ENCODE results near the gene DSCAM.
"Not testable (repeated sequence)": the region's sequence is repeated elsewhere in the genome, so short reads cannot be mapped to it uniquely, and the experiment has no call there.

The DSCAM gene

DNA sequence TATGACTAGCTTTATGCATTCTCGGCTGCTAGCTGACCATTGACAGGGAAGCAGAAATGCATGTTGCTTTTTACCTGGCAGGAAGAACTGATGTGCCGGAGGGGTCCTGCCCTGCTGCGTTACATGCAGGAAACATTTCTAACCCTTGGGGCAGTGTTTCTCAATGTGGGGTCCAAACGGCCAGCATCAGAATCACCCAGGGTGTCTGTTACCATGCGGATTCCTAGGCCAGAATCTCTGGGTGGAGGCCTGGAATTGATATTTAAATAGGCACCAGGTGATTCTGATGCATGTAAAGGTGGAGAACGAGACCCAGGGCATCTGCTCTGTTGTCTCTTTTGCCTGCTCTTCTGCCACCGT, 797.0 kb downstream of the DSCAM start:
- DNase-seq (ENCODE audit: low read depth): no peak

DNA sequence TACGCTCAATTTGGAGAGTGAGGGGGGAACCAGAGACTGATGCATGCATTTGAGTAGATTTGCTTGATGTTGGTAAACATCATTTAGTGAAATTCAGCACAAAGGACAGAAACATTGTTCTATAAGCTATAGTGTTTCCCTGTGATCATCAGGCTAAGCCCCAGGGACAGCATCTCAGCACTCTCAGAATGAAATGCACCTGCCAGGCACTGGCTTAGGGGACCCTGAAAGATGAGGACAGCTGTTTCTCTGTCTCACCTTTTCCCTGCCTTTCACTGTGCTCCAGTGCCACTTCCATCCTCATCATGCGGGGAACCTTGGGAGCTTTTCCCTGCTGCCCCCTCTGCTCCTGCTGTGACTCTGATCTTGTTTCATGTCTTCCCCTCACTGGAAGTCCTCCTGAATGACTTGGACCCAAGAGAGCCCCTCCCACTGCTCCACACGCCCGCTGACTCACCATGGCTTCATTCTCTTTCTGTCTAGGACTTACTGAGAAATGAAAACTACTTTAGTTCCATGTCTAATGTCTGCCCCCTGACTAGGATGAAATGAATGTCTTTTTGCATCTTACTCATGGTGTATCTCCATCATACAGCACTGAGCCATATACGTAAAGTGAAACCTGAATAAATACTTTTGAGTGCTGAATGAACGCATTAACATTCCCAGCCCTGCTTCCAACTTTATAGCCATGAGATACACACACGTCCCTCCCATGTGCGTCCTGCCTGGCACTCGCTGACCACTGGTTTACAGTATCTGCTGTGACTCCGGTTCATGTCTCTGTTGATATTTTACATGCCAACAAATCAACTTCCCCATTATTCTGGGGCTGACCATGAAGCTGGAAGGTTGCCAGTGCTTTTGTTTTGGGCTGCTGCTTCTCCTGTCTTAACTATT, 797.7 kb downstream of the DSCAM start:
- peak; percentile 75 for DNase-seq (ENCODE audit: low read depth)

DNA sequence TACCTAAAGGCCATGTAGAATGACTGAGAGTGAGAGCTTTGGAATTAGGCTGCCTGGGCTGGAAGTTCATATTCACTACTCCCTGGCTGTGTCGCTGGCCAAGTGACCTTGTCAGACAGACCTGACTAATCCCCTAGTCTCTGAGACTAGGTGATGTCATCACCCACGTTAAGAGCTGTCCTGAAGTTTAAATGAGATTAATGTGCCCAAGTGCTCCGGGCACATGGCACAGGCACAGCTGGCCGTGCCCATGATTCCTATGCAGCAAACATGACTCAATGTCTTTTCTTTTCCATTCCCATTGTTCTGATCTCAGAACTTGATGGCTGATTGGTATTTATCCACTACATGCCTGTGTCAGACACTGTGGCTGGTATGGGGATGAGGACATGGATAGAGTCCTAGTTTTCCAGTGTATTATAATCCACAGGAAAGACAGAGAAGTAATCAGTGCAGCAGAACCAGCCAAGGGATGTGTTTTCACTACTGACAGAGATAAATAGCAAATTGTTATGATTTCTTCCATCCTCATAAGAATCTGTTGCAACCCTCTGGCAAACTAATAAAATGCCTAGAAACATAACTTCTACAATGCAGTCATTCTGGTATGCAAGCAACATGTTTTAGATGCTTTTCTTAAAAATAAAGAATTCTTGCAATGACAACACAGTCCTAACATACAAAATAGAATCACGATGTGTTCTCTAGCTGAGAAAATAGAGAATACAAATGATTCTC, 798.8 kb downstream of the DSCAM start:
- DNase-seq (ENCODE audit: low read depth): peak; percentile 57

GRCh38 chr21:40047211-40047610, 799.7 kb downstream of the DSCAM start:
- DNase-seq (ENCODE audit: low read depth): peak; percentile 60

GRCh38 chr21:40043866-40044265, 803.1 kb downstream of the DSCAM start:
- no peak for DNase-seq (ENCODE audit: low read depth)

GRCh38 chr21:40043423-40043822, 803.5 kb downstream of the DSCAM start:
- DNase-seq (ENCODE audit: low read depth): peak; percentile 8

DNA sequence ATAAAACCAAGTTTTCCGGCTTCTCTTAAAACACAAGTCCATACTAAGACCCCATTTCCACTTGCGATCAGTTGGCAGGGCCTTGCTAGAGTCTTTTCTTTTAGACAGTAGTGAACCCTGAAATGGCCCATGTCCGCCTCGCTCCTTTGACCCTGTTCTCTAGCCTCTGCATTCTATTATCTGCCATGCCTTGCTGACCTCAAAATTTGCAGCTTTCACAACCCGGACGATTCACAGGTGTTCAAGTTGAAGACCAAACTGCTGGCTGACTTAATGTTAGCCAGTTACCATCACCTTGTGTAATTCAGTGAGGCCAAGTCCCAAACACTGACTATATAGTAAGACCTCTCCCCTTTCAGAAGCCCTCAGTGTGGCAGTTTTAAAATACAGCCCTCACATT, 805.5 kb downstream of the DSCAM start:
- DNase-seq (ENCODE audit: low read depth): no peak

DNA sequence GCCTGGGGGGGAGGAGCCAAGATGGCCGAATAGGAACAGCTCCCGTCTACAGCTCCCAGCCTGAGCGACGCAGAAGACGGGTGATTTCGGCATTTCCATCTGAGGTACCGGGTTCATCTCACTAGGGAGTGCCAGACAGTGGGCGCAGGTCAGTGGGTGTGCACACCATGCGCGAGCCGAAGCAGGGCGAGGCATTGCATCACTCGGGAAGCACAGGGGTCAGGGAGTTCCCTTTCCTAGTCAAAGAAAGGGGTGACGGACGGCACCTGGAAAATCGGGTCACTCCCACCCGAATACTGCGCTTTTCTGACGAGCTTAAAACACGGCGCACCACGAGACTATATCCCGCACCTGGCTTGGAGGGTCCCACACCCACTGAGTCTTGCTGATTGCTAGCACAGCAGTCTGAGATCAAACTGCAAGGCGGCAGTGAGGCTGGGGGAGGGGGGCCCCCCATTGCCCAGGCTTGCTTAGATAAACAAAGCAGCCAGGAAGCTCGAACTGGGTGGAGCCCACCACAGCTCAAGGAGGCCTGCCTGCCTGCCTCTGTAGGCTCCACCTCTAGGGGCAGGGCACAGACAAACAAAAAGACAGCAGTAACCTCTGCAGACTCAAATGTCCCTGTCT, 813.7 kb downstream of the DSCAM start:
- DNase-seq (ENCODE audit: low read depth): not testable (repeated sequence)

GRCh38 chr21:40029888-40030287, 817.1 kb downstream of the DSCAM start:
- DNase-seq (ENCODE audit: low read depth): no peak

DNA sequence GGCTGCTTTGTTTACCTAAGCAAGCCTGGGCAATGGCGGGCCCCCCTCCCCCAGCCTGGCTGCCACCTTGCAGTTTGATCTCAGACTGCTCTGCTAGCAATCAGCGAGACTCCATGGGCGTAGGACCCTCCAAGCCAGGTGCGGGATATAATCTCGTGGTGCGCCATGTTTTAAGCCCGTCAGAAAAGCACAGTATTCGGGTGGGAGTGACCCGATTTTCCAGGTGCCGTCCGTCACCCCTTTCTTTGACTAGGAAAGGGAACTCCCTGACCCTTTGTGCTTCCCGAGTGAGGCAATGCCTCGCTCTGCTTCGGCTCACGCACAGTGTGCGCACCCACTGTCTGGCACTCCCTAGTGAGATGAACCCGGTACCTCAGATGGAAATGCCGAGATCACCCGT, 818.6 kb downstream of the DSCAM start:
- DNase-seq (ENCODE audit: low read depth): not testable (repeated sequence)

- no peak for DNase-seq (ENCODE audit: low read depth)
Measured at GRCh38 chr21:40021558-40022351, 825.2 kb downstream of the DSCAM start.

DNA sequence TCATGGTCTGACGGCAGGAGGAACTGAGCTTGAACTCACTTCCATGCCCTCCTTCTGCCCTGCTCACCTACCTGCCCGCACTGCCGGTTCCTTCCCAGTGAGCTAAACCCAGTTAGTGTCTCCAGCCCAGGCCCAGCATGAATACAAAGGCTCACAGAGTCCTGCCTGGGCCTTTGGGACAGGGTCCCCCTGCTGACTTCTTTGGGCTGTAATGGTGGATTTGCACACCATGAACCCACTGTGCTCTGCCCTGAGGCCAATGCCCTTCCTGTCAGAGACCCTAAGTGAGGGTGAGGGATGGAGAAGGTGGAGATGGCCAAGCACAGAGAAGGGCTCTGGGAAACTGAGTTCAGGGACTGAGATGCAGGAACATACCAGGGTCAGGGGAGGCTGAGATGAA, 826.3 kb downstream of the DSCAM start:
- no peak for DNase-seq (ENCODE audit: low read depth)

DNA sequence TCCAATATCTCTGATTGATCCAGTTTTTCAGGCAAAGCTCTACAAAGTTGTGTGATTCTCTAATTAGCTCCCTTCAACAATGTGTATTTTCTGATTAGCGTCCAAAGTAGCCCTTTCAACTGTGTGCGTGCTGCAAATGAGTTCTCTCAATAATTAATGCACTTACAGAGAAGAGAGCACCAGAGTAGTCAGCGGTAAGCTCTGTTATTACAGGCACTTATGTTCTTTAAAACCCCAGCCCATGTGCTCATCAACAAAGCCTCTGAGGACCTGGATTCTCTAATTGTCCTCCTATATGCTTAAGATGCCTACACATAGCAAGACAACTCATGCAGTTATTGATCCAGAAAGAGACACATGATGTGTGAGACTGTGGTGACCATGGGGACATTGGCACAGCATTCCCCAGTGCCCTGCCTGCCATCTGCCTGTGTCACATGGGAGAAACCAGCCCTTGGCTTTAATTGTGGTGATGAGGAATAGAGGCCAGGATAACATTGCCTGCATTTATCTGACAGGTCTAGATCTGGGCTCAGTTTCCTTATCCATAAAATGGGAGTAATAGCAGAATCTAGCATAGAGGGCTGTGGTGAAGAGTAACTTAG, 828.0 kb downstream of the DSCAM start:
- DNase-seq (ENCODE audit: low read depth): no peak

GRCh38 chr21:40016667-40017066, 830.3 kb downstream of the DSCAM start:
- DNase-seq (ENCODE audit: low read depth): no peak

- no peak for DNase-seq (ENCODE audit: low read depth)
Measured at GRCh38 chr21:40016234-40016633, 830.7 kb downstream of the DSCAM start.

DNA sequence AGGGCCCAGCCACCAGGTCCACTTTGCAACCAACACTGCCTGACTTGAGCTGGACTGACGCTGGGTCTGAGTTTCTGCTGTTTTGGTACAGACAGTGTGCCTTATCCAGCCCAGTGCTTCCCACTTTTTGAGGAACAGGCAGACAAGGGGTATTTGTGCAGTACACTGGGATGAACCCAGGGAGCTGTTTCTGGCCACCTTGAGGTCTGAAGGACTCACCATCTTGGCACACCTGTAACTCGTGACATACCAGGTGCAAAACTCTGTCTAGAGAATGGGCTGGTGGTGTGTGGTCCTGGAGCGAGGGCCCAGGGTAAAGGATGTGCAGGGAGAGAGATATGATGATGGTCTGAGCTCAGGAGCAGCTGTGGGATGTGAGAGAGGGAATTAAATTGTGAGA, 831.1 kb downstream of the DSCAM start:
- DNase-seq (ENCODE audit: low read depth): no peak

- DNase-seq (ENCODE audit: low read depth): no peak
Measured at GRCh38 chr21:40014394-40014793, 832.6 kb downstream of the DSCAM start.

GRCh38 chr21:40013001-40013735, 833.8 kb downstream of the DSCAM start:
- no peak for DNase-seq (ENCODE audit: low read depth)

DNA sequence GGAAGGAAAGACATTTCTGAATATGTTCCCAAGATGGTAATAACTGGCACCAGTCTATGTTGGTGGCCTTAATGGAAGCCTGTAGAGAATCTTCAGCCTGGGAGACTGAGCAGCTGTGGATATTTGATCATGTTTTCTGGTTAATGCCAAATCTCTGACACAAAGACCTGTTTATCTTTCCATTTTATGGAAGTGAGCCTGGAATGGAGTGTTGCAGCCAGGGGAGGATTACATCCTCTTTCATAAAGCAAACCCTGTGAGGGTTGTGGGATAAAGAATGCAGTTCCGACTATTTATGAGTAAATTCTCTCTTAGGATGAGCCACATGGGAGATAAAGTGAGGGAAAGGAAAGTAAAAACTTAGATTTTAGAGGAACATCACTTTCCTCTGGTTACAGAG, 835.6 kb downstream of the DSCAM start:
- DNase-seq (ENCODE audit: low read depth): no peak

- no peak for DNase-seq (ENCODE audit: low read depth)
Measured at GRCh38 chr21:40002978-40003377, 844.0 kb downstream of the DSCAM start.
